Transverse colon (tissue), 3 donors: ENCODE data around the gene SLC24A3.

ENCODE experiments used
- CTCF ChIP-seq, 5 experiments: fragments of 200-600 bp in 3 of 5; fragments of 450-650 bp in 2 of 5; sonication (generic) in 3 of 5; IDR thresholded peaks; 1 replicate in 2 of 5; 2 replicates in 3 of 5; pipeline ENCODE4 v1.5.1; 2016 to 2017; ENCODE audit warnings: antibody characterized with exemption in 5 of 5, inconsistent platforms in 3 of 5, mild to moderate bottlenecking in 2 of 5, moderate library complexity in 1 of 5
- EP300 ChIP-seq: sonication (generic); formaldehyde crosslinking; IDR thresholded peaks from one replicate; pipeline ENCODE4 v1.6.1; 2017; ENCODE audit warnings: antibody characterized with exemption, low read depth
- POLR2A ChIP-seq: fragments of 450-650 bp; IDR thresholded peaks from one replicate; pipeline ENCODE4 v1.6.1; 2016; ENCODE audit warnings: antibody characterized with exemption, mild to moderate bottlenecking, moderate library complexity

- TF ChIP-seq CTCF (IDR thresholded peaks at IDR 0.05) (no peak), EP300 (no peak), POLR2A (no peak)
Measured at GRCh38 chr20:19683188-19683587, 470.7 kb downstream of the SLC24A3 start.
